SK-N-SH treated with all-trans-retinoic acid at 6 μM for 48 hours (cell line): Measurements from ENCODE around the gene ZNF260.

Experiments used
- ATAC-seq: fragments of 200-7000 bp; cut with Tn5 transposase; 3 replicates; pipeline ENCODE4 v1.9.1; 2020; ENCODE audit warnings: mild to moderate bottlenecking, moderate library complexity
- ARNTL ChIP-seq: fragments of 450-650 bp; formaldehyde crosslinking; IDR thresholded peaks from 2 replicates; pipeline ENCODE4 v1.5.0; 2020; ENCODE audit warnings: low read depth, mild to moderate bottlenecking, moderate library complexity, borderline replicate concordance
- BACH2 ChIP-seq: fragments of 250-450 bp; sonication (Bioruptor Pico); IDR thresholded peaks from 2 replicates; pipeline ENCODE4 v1.9.0; 2021; ENCODE audit warnings: mild to moderate bottlenecking, borderline replicate concordance
- CREB5 ChIP-seq: fragments of 250-450 bp; sonication (Bioruptor Pico); IDR thresholded peaks from 2 replicates; pipeline ENCODE4 v1.5.1; 2020; ENCODE audit warnings: low read depth, mild to moderate bottlenecking, moderate library complexity
- CSDC2 ChIP-seq: fragments of 250-450 bp; sonication (Bioruptor Pico); IDR thresholded peaks from 2 replicates; pipeline ENCODE4 v1.5.0; 2020; ENCODE audit warnings: mild to moderate bottlenecking, moderate library complexity
- CSRNP3 ChIP-seq: fragments of 250-450 bp; sonication (Bioruptor Pico); IDR thresholded peaks from 2 replicates; pipeline ENCODE4 v1.5.1; 2021; ENCODE audit warnings: mild to moderate bottlenecking, moderate library complexity
- ESRRG ChIP-seq: fragments of 250-450 bp; sonication (Bioruptor Pico); IDR thresholded peaks from 2 replicates; pipeline ENCODE4 v1.6.1; 2021; ENCODE audit warnings: mild to moderate bottlenecking
- GLIS3 ChIP-seq: fragments of 250-450 bp; sonication (Bioruptor Pico); IDR thresholded peaks from 2 replicates; pipeline ENCODE4 v1.5.0; 2020; ENCODE audit warnings: mild to moderate bottlenecking, moderate library complexity
- ISL1 ChIP-seq: fragments of 250-450 bp; sonication (Bioruptor Pico); IDR thresholded peaks from 2 replicates; pipeline ENCODE4 v2.1.2; 2022; ENCODE audit warnings: mild to moderate bottlenecking, moderate library complexity
- OSR1 ChIP-seq: fragments of 250-450 bp; sonication (Bioruptor Pico); IDR thresholded peaks from 2 replicates; pipeline ENCODE4 v1.8.0; 2022; ENCODE audit warnings: moderate library complexity, mild to moderate bottlenecking, inconsistent platforms
- PATZ1 ChIP-seq: fragments of 250-450 bp; sonication (Bioruptor Pico); IDR thresholded peaks from 2 replicates; pipeline ENCODE4 v1.8.0; 2020; ENCODE audit warnings: mild to moderate bottlenecking, moderate library complexity, borderline replicate concordance
- POU6F1 ChIP-seq: fragments of 250-450 bp; sonication (Bioruptor Pico); IDR thresholded peaks from 2 replicates; pipeline ENCODE4 v1.8.0; 2021; ENCODE audit warnings: low read depth, mild to moderate bottlenecking, moderate library complexity, borderline replicate concordance
- PPARA ChIP-seq: fragments of 250-450 bp; sonication (Bioruptor Pico); IDR thresholded peaks from 2 replicates; pipeline ENCODE4 v1.5.0; 2020; ENCODE audit warnings: mild to moderate bottlenecking, borderline replicate concordance
- RARB ChIP-seq: fragments of 250-450 bp; sonication (Bioruptor Pico); IDR thresholded peaks from 2 replicates; pipeline ENCODE4 v1.8.0; 2021; ENCODE audit warnings: mild to moderate bottlenecking, moderate library complexity
- SNAI2 ChIP-seq: fragments of 250-450 bp; sonication (Bioruptor Pico); IDR thresholded peaks from 2 replicates; pipeline ENCODE4 v1.5.0; 2020; ENCODE audit warnings: mild to moderate bottlenecking, moderate library complexity
- TCF4 ChIP-seq: fragments of 250-450 bp; sonication (Bioruptor Pico); IDR thresholded peaks from 2 replicates; pipeline ENCODE4 v1.8.0; 2021; ENCODE audit warnings: mild to moderate bottlenecking, moderate library complexity, borderline replicate concordance
- TOX ChIP-seq: fragments of 250-450 bp; sonication (Bioruptor Pico); IDR thresholded peaks from 2 replicates; pipeline ENCODE4 v1.8.0; 2021; ENCODE audit warnings: mild to moderate bottlenecking, moderate library complexity, borderline replicate concordance
- TSHZ2 ChIP-seq: fragments of 250-450 bp; sonication (Bioruptor Pico); IDR thresholded peaks from 2 replicates; pipeline ENCODE4 v1.5.0; 2020; ENCODE audit warnings: mild to moderate bottlenecking, moderate library complexity
- ZC3H10 ChIP-seq: fragments of 250-450 bp; sonication (Bioruptor Pico); IDR thresholded peaks from 2 replicates; pipeline ENCODE4 v1.5.1; 2021; ENCODE audit warnings: mild to moderate bottlenecking, moderate library complexity
- ZFP3 ChIP-seq: fragments of 250-450 bp; sonication (Bioruptor Pico); IDR thresholded peaks from 2 replicates; pipeline ENCODE4 v1.5.0; 2020; ENCODE audit warnings: mild to moderate bottlenecking, moderate library complexity
- ZFP30 ChIP-seq: fragments of 450-650 bp; formaldehyde crosslinking; IDR thresholded peaks from 2 replicates; pipeline ENCODE4 v1.5.0; 2022; ENCODE audit warnings: mild to moderate bottlenecking, moderate library complexity
- ZNF565 ChIP-seq: fragments of 450-650 bp; formaldehyde crosslinking; conservative IDR thresholded peaks from 2 replicates; pipeline ENCODE4 v1.5.0; 2020; ENCODE audit warnings: low read depth, mild to moderate bottlenecking, moderate library complexity
- ZNF70 ChIP-seq: fragments of 450-650 bp; formaldehyde crosslinking; IDR thresholded peaks from 2 replicates; pipeline ENCODE4 v1.5.0; 2020; ENCODE audit warnings: mild to moderate bottlenecking, moderate library complexity
- ZNF8 ChIP-seq: fragments of 450-650 bp; formaldehyde crosslinking; IDR thresholded peaks from 2 replicates; pipeline ENCODE4 v1.5.0; 2020; ENCODE audit warnings: mild to moderate bottlenecking, moderate library complexity

Gene ZNF260

GRCh38 chr19:36547001-36547732 lies 19.1 kb upstream of the ZNF260 start (continued):
- TF ChIP-seq CSRNP3 (CRISPR knock-in tag) (no peak), ESRRG (CRISPR knock-in tag) (no peak), ZNF8 (no peak)

- ATAC-seq: no peak; the same call in 1 of the 3 replicates
- TF ChIP-seq OSR1 (CRISPR knock-in tag): no peak
- TF ChIP-seq BACH2 (CRISPR knock-in tag): no peak
- TF ChIP-seq CREB5: no peak
- TF ChIP-seq ESRRG (CRISPR knock-in tag): no peak
- no peak for TF ChIP-seq GLIS3
- no peak for TF ChIP-seq RARB (CRISPR knock-in tag)
- no peak for TF ChIP-seq ZFP30 (CRISPR knock-in tag)
- no peak for TF ChIP-seq TOX (CRISPR knock-in tag)
- TF ChIP-seq PPARA (CRISPR knock-in tag): no peak
- no peak for TF ChIP-seq CSDC2 (CRISPR knock-in tag)
- TF ChIP-seq ISL1 (CRISPR knock-in tag): no peak
- no peak for TF ChIP-seq ZNF70 (CRISPR knock-in tag)
- TF ChIP-seq POU6F1 (CRISPR knock-in tag): no peak
- no peak for TF ChIP-seq ZNF8
- TF ChIP-seq ZC3H10 (CRISPR knock-in tag): no peak
- TF ChIP-seq TCF4: no peak
- TF ChIP-seq SNAI2 (CRISPR knock-in tag): no peak
- TF ChIP-seq, all 23 proteins: peak for 0
Observed at GRCh38 chr19:36528921-36529518, 949 bp upstream of the ZNF260 start.

GRCh38 chr19:36527873-36528193 lies 238 bp downstream of the ZNF260 start:
- ATAC-seq: peak; percentile 21; the same call in 2 of the 3 replicates
- no peak for TF ChIP-seq ZFP30 (CRISPR knock-in tag)
- TF ChIP-seq ZC3H10 (CRISPR knock-in tag): no peak
- TF ChIP-seq ZNF565 (CRISPR knock-in tag): no peak
- no peak for TF ChIP-seq ESRRG (CRISPR knock-in tag)
- TF ChIP-seq TSHZ2 (CRISPR knock-in tag): no peak
- TF ChIP-seq ZFP3 (CRISPR knock-in tag): no peak
- no peak for TF ChIP-seq ZNF70 (CRISPR knock-in tag)
- no peak for TF ChIP-seq TOX (CRISPR knock-in tag)
- no peak for TF ChIP-seq ZNF8
- no peak for TF ChIP-seq ARNTL
- TF ChIP-seq CREB5: no peak
- no peak for TF ChIP-seq PPARA (CRISPR knock-in tag)
- TF ChIP-seq PATZ1 (CRISPR knock-in tag): no peak
- TF ChIP-seq RARB (CRISPR knock-in tag): no peak
